ENCODE measurements around the gene PYCR2.
"Not testable (repeated sequence)": the region's sequence is repeated elsewhere in the genome, so short reads cannot be mapped to it uniquely, and the experiment has no call there.

PYCR2 gene

GRCh38 chr1:225942574-225942973, 18.5 kb upstream of the PYCR2 start:
- no peak for DNase-seq

- DNase-seq, result no peak
Observed at GRCh38 chr1:225941942-225942222, 17.8 kb upstream of the PYCR2 start.

- DNase-seq, result no peak
Observed at GRCh38 chr1:225941187-225941941, 17.3 kb upstream of the PYCR2 start, which contains the start of gene LEFTY2. Gene LEFTY2, minus strand, starts transcription at chr1:225941220. Its CDS starts 80 bp downstream, at chr1:225941140.

- no peak for DNase-seq
Observed at GRCh38 chr1:225940385-225941151, 16.5 kb upstream of the PYCR2 start.

GRCh38 chr1:225939939-225940310, 15.9 kb upstream of the PYCR2 start:
- not testable (repeated sequence) for DNase-seq

- DNase-seq, result not testable (repeated sequence)
Observed at GRCh38 chr1:225939097-225939938, 15.3 kb upstream of the PYCR2 start.

- DNase-seq, result no peak
Observed at GRCh38 chr1:225937048-225937968, 13.3 kb upstream of the PYCR2 start.

- no peak for DNase-seq
Observed at GRCh38 chr1:225936523-225936922, 12.5 kb upstream of the PYCR2 start.

- not testable (repeated sequence) for DNase-seq
Observed at GRCh38 chr1:225936086-225936485, 12.0 kb upstream of the PYCR2 start.

GRCh38 chr1:225934711-225935110, 10.7 kb upstream of the PYCR2 start:
- DNase-seq, result no peak

GRCh38 chr1:225933072-225933471, 9.0 kb upstream of the PYCR2 start:
- no peak for DNase-seq

GRCh38 chr1:225931270-225932136, 7.5 kb upstream of the PYCR2 start:
- DNase-seq, result no peak

GRCh38 chr1:225930566-225930965, 6.5 kb upstream of the PYCR2 start:
- DNase-seq, result no peak

- not testable (repeated sequence) for DNase-seq
Observed at GRCh38 chr1:225929462-225929861, 5.4 kb upstream of the PYCR2 start.

GRCh38 chr1:225928186-225929175, 4.4 kb upstream of the PYCR2 start:
- no peak for DNase-seq

- no peak for DNase-seq
Observed at GRCh38 chr1:225926551-225927113, 2.6 kb upstream of the PYCR2 start.

- DNase-seq, result no peak
Observed at GRCh38 chr1:225923381-225923691, 714 bp downstream of the PYCR2 start.

GRCh38 chr1:225921734-225922709, 2.0 kb downstream of the PYCR2 start:
- no peak for DNase-seq
